Urothelium cell line (cell line): Measurements from ENCODE around the gene PTPN22.

Experiments
- DNase-seq: peaks from one replicate; pipeline ENCODE4 v3.0.0; 2011; ENCODE audit warnings: low spot score, mixed read lengths
- FAIRE-seq: peaks from 2 replicates; lab custom pipeline; 2011; peaks lifted over from hg19 to GRCh38; lab: Jason Lieb, UNC

Gene PTPN22

DNA sequence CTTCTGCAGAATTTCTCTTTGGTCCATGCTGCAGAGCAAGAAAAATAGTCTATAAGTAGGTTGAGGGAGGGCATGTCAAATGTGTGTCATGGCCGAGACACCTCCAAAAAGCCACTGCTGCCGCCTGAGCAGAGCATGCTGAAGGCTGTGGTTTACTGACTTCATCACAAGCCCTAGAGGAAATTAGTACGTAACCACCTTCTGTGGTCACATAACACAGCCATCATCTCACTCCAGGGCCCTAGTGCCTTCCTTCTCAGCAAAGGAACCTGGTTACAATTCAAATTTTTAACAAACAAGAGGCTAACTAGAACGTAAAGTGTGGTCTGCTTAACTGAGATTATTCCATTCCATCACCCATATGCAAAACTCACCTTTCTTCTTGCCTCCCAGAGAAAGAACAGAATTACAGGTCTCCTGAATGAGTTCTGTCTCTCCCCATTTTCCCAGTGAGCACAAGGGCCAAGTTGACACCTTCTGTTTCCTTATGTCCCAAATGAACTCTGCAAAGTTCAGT, at the start of gene PTPN22:
TSS of gene PTPN22 (minus strand) at position 116 of the 517 bp plus-strand sequence.
- DNase-seq (peak; percentile 57), FAIRE-seq (no peak)

DNA sequence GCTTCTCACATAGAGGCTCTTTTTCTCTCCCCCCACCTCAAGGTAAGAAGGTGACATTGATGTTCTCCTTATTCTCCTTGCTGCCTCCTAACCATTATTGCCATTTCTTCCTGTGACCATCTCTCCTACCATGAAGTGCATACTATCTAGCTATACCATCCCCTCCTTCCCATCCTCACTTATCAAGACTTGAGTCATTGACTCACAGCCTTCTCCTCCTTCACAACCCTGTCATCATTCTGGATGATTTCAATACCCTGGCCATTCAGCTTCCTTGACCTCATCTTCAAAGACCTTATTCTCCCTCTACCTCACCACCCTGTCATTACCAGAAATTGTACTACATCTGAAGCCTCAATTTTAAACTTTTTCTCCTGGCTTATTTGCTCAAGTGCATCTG, 46.7 kb upstream of the PTPN22 start:
- no peak for DNase-seq
- no peak for FAIRE-seq

DNA sequence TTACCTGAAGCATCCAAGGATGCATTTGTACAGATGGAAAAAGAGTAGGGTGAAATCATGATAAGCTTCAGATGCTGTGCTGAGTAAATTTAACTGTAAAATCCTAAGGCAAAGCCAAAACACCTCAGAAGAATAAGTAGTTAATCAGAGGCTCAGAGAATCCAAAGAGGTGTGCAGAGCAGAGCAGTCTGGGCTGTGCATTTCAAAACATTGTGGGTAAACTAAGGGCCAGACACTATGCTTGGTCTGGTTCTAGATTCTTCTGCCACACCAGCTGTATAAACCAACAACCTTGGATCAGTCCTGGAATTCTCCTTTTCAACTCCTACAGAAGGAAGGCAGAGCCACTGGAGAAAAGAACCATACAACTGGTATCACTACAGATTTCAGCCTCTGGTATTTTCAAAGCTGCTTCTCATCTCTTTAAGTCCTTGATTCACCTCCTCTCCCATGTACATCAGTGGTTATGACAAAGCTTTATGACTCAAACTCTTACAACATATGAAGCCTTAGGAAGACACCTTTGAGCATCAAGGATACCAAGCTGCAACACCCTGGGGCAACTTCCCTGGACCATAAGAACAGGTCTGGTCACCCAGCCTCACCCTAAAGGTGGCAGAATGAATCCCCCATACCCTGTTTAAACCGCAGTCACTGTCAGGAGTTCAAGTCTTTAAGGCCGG, 46.0 kb upstream of the PTPN22 start:
- FAIRE-seq (no peak), DNase-seq (no peak)

DNA sequence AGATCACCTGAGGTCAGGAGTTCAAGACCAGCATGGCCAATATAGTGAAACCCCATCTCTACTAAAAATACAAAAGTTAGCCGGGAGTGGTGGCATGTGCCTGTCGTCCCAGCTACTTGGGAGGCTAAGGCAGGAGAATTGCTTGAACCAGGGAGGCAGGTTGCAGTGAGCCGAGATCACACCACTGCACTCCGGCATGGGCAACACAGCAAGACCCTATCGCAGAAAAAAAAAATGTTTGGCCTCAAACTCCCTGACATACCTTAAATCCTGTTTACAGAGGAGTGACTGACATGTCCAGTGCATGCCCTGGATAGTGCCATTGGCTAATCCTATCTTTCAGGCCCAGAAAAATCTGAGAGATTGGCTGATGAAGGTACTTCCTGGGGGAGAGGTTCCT, 45.5 kb upstream of the PTPN22 start:
- FAIRE-seq (no peak), DNase-seq (no peak)

DNA sequence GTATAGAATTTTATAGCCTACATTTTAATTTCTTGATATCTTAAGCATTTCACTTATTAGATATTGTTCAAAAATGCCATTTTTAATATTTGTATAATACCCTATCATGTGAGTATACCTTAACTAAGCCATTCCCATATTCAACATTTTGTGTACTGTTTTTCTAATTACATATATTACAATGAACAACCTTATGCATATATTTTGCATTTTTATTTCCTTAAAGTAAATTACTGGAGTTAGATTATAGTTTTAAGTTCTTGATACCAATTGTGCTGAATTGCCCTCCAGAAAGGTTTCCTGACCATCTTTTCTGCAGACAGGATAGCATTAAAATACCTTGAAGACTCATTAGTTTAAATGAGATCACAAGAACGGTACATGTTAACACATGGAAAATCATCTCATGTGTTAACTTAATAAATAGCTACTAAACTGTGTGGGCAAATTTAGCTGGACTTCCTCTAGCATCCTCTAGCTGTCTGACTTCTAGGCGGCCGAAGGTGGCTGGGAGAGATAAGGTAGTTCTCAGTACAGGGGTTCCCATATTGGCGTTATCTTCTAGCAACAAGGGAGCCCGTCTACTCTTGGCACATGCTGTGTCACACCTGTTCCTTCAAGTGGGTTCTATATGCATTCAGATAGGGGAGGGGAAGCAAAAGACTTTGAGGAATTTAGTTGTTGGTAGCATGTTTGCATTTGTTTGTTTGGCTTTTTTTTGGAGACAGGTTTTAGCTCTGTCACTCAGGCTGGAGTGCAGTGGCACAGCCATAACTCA, 42.6 kb upstream of the PTPN22 start:
- FAIRE-seq (no peak), DNase-seq (no peak)

DNA sequence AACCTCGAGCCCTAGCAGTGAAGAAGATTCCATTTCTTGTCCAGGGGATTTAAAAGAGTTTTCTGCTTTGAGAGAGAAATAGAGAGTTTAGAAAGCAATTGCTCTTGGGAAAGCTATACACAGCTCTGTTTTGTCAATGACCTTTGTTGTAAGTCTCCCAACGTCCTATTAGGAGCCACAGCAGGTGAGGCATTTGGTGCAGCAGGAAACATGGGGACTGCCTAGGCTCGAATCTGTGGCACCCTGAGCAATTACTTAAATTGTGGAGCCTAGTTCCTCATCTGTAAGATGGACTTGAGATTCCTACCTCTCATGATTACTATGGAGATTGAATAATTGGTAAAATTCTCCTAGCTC, 41.8 kb upstream of the PTPN22 start:
- no peak for DNase-seq
- FAIRE-seq: no peak

DNA sequence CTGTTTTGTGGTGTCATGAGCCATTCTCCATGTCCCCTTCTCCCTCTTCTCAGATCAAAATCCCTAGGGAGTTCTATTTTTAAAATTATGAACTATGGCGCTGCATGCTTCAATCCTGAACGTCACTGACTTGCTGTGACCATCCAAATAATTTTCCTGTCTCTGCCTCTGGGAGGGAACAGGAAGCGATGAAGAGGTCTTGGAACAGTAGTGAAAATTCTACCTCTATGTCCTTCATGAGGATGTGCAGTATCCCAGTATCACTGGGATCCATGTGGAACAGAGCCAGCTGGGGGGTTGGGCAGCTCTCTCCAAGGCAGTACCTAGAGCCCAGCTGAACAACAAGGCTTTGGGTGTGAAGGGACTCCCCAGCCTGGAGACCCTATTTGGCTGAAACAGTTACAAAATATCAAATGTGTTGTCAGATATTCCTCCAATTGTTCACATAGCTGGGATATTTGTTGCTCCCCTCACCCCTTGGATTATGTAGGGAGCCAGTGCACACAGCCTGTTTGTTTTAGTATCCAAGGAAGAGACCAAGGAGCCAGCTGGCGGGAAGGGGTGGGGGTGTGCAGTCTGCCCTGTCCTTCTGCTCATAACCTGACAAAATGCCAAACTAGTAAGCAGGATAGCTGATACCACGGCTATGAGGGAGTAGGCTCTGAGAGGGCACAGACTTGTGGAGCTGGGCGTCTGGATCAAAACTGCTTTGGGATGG, 41.2 kb upstream of the PTPN22 start:
- DNase-seq (no peak), FAIRE-seq (no peak)

DNA sequence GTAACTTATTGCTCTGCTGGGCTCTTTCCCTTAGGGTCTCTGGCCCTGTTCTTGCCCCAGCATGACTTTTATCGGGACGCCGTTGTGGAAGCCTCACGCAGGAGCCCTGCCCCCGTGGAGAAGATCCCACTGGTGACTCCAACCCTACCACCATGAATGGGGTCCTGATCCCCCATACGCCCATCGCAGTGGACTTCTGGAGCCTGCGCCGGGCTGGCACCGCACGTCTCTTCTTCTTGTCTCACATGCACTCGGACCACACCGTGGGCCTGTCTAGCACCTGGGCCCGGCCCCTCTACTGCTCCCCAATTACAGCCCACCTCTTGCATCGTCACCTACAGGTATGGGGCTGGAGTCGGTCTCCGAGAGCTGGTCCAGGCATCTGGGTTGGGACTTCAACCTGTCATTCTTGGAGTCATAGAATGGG, 33.9 kb upstream of the PTPN22 start:
- FAIRE-seq: no peak
- peak; percentile 26 for DNase-seq

DNA sequence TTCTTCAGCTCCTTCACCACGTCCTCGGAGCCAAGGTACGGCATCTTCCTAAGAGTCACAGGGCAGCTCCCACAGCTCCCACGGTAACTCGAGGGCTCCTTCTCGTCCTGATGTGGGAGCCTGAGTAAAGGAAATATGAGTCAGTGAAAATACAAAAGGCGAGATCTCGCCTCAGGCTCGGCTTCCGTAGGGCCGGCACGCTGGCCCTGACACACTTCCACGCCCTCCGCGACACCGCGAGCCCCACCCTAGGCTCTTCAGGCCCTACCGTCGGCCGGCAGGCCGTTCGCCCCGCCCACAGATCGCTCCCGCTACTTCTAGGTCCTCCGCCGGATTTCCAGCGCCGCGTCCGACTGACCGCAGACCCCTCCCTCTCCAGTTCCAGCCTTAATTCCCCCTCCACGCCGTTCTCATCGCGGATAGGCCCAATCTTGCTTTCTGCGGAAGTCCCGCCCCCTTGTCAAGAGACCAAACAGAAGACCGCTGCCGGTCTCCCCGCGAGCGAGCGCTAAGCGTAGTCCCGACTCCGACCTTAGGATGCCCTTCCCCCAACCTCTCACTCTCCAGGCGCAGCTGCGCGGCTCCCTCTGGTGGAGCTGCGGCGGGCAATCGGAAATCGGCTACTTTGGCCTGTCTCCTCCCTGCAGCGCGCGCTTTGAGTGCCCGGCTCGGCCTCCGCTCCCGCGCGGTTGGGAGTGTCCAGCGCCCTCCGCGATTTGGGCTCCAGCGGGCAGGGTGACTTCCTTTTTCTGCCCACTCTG, 33.3 kb upstream of the PTPN22 start, which contains the start of the genes AP4B1 and DCLRE1B:
TSS of gene AP4B1 (minus strand) at position 126 of the 761 bp plus-strand sequence. CDS start at position 44, 82 bp downstream.
TSS of gene DCLRE1B (plus strand) at position 653 of the 761 bp plus-strand sequence. CDS start 261 bp downstream, outside the sequence.
- peak; percentile 99 for DNase-seq
- FAIRE-seq: no peak

DNA sequence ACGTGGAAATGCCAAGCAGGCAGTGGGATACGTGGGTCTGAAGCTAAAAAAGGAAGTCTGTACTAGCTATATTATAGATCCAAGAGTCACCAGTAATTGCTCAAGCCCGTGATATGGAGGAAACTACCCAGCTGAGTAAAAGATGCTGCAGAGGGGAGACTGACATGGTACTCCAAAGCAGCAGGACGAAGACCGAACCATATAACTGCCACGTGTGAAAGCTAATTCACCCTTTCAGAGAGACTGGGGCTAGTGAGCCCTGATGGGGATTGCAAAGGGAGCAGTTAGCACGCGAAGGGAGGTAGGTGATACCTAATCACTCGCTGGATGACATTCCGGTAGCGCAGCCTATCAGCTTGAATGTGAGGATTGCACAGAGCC, 32.8 kb upstream of the PTPN22 start:
- no peak for DNase-seq
- no peak for FAIRE-seq

DNA sequence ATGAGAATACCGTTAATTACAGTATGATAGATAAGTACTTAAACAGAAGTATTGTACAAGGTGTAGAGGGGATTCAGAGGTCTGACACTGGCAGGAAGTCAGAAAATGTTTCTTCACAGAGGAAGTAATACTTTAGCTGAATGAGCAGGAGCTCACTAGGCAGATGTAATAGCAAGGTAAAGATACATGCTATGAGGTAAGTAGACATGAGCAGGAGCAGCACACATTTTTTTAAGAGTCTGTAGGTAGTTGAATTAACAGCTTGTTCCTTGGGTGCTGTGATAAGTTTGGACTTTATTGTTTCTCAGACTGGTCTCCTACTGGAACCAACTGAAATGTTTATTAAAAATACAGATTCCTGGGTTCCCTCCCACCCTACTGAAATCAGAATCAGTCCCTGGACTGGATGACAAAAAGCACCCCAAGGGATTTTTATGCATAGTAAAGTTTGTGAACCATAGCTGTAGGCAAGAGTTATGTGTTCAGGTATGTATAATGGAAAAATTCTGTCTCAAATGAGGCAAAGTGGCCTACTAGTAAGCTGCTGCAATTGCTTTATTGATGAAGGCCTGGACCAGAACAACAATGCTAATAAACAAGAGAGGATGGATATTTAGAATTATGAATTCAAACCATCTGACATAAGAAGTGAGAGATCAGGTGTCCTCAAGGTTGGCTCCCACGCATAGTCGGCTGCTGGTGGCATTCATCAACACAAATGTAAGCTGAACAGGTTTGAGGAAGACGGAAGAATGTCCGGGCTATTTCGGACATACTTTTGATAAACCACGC, 32.2 kb upstream of the PTPN22 start:
- FAIRE-seq: no peak
- no peak for DNase-seq

DNA sequence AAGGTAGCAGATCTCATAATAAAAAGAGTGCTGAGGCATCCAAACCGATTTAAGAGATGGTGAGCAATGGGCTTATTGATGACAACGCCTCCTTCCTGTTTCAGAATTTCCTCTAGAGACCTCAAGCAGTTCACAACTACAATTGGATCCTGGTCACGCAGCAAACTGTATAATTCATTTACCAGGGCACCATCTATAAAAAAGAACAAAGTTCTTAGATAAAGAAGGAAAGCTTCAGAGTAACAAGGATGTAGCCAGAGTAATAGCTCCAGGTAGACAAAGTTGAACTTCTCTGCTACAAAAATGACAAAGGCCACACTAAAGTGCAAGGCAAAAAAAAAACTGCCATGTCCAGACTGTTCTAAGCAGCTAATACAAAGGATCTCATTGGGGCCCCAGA, 29.7 kb upstream of the PTPN22 start:
- no peak for FAIRE-seq
- DNase-seq: no peak

DNA sequence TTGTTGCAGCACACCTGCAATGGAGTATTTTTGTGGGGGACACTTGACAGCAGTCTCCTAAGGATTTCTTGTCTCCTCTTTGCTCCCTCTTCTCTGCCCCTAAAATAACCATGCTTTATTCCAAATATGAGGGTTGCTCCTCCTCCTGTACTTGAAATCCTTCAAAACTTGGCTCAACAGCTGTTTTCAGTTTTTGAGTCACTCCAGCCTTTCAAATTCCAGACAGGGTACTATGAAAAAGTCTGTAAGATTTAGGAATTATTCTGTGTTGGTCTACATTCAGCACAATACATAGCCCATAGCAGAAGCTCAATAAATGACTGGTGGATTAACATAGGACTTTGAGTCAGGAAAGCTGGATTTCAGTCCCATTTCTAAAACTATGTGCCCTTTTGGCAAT, 27.6 kb upstream of the PTPN22 start:
- DNase-seq (no peak), FAIRE-seq (no peak)

DNA sequence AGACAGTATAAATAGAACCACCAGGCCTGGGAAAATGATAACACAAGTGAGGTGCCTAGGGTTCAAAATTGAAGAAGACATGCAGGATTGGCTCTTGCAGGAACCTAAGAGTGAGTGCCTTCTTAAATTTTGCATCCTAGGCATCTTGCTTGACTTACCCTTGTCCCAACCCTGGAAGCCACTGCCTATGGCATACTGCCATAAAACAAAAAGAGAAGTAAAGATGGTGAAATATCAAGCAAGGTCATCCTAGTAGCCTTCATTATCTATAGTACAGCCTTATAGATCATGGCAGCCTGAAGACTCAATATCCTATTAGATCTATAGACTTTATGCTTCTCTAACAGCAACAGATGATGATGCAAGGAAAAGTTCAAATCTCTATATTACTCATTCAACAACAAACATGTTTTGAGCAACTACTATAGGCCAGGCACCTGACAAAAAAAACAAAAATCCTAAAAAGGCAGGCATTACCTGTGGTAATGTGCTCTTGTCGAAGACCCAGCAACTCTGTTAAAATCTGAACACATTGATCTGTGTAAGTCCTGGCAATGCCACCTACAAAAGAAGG, 26.8 kb upstream of the PTPN22 start:
- no peak for FAIRE-seq
- no peak for DNase-seq

DNA sequence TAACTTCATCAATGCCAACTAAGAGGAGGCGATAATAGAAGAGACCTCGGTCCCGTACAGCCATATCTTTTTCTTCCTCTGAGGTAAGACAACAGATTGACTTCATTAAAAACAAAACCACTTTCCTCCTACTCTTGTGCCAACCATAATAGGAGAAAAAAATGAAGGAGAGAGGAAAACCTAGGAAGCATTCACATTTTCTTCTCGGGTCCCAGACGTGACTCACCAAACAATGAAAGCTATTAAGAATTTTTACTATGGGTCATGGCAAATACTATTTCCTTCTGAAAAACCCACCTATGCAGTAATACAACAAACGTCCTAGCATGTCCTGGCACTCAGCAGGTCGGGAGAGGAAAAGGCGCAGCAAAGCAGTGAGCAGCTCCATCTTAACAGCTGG, 24.4 kb upstream of the PTPN22 start:
- FAIRE-seq: no peak
- no peak for DNase-seq

DNA sequence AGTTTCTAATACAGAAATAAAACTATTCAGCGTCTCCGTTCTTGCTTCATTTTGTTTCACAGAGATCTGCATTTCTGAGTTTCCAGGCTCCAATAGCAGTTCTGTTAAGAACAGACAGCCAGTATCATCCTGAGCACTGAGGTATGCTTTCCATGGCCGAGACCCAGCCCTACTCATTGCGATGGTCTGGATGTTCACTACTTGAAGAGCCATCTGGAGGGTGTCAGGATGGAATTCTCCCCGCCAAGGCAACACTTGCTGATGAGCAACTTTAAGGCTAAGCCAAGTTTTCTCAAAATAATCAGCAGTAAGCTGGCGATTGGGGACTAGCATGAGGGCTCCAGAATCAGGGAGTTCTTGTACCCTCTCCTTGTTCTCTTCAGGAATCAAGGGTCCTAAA, 23.6 kb upstream of the PTPN22 start:
- no peak for FAIRE-seq
- DNase-seq: no peak

DNA sequence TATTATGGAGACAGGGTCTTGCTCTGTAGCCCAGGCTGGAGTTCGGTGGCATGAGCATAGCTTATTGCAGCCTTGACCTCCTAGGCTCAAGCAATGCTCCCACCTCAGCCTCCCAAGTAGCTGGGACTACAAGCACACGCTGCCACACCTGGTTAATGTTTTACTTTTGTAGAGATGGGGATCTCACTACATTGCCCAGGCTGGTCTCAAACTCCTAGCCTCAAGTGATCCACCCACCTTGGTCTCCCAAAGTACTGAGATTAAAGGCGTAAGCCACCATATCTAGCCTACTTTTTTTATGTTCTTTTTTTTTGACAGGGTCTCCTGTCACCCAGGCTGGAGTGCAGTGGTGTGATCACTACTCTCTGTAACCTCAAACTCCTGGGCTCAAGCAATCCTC, 21.8 kb upstream of the PTPN22 start:
- DNase-seq (no peak), FAIRE-seq (no peak)

DNA sequence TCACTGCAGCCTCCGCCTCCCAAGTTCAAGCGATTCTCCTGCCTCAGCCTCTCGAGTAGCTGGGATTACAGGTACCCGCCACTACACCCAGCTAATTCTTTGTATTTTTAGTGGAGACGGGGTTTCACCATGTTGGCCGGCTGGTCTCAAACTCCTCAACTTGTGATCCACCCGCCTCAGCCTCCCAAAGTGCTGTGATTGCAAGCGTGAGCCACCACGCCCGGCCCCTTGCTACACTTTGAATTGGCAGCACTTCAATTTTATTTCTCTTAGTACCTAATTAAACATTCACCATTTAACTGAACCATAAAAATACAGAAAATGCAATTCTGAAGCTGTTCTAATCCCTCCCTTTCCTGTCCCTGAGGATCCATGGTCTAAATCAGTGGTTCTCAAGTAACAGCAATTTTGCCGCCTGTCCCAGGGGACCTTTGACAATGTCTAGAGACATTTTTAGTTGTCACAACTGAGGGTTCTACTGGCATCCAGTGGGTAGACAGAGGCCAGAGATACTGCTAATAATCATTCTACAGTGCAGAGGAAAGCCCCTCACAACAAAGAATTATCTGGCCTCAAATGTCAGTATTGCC, 20.2 kb upstream of the PTPN22 start:
- FAIRE-seq (no peak), DNase-seq (no peak)

DNA sequence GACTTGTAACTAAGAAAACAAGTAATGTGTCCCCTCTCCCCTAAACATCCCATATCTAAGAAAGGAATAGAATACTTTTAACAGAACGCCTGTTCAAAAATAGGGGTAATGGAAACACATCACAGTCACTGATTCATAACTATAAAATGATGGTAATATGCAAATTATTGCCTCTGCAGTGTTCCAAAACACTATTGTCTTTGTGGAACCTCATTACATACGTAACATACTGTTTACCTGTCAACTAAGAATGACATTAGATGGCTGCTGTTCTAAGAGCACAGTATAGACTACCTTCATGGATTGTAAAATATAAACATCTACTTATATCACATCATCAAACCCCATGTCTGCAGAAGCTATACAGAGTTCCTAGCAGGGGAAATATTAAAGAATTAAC, 19.3 kb upstream of the PTPN22 start:
- DNase-seq (no peak), FAIRE-seq (no peak)
